Chondrocyte (in vitro differentiated cells): ENCODE measurements around the gene ZNF337. TPM values are rescaled to one million over a fixed set of nuclear protein-coding genes. Genes with fewer than 3 reads are reported as not detected.
A peak's percentile ranks its signal among the peaks of the same experiment; 100 is the strongest.
"Not testable (repeated sequence)": the region's sequence is repeated elsewhere in the genome, so short reads cannot be mapped to it uniquely, and the experiment has no call there.

Source experiments
- DNase-seq: peaks from one replicate; pipeline ENCODE4 v3.0.0; 2021; ENCODE audit warnings: mixed read lengths, low spot score
- H3K27ac Mint-ChIP-seq: one replicate; pipeline ENCODE4 v1.8.0; 2021; ENCODE audit warnings: mild to moderate bottlenecking, moderate library complexity, mixed read lengths; ENCODE audit not compliant: unreplicated experiment
- H3K27me3 Mint-ChIP-seq: 2 replicates; pipeline ENCODE4 v1.8.0; 2021; ENCODE audit warnings: low read depth, mixed read lengths
- H3K36me3 Mint-ChIP-seq: 2 replicates; pipeline ENCODE4 v1.8.0; 2021; ENCODE audit warnings: low read depth, mixed read lengths
- H3K4me1 Mint-ChIP-seq: 2 replicates; pipeline ENCODE4 v1.8.0; 2021; ENCODE audit warnings: low read depth, mild to moderate bottlenecking, mixed read lengths
- H3K4me3 Mint-ChIP-seq: one replicate; pipeline ENCODE4 v1.8.0; 2021; ENCODE audit warnings: mild to moderate bottlenecking, moderate library complexity, mixed read lengths; ENCODE audit not compliant: unreplicated experiment
- H3K9me3 Mint-ChIP-seq: 2 replicates; pipeline ENCODE4 v1.8.0; 2021; ENCODE audit warnings: low read depth, mixed read lengths
- CTCF ChIP-seq: fragments of 200-600 bp; sonication (generic); IDR thresholded peaks from 2 replicates; pipeline ENCODE4 v1.5.0; 2021; ENCODE audit warnings: antibody characterized with exemption, mild to moderate bottlenecking, moderate library complexity
- total RNA-seq: library from RNA; stranded (reverse); gene quantifications from 3 replicates; pipeline ENCODE4 v1.2.1, GENCODE V29; 2021

The ZNF337 gene
- total RNA-seq, 1 donor from 2014 or later = 11.2 TPM

GRCh38 chr20:25706793-25707192 is 10.1 kb upstream of the ZNF337 start:
- no peak overlapping the region for H3K27ac Mint-ChIP-seq

DNA sequence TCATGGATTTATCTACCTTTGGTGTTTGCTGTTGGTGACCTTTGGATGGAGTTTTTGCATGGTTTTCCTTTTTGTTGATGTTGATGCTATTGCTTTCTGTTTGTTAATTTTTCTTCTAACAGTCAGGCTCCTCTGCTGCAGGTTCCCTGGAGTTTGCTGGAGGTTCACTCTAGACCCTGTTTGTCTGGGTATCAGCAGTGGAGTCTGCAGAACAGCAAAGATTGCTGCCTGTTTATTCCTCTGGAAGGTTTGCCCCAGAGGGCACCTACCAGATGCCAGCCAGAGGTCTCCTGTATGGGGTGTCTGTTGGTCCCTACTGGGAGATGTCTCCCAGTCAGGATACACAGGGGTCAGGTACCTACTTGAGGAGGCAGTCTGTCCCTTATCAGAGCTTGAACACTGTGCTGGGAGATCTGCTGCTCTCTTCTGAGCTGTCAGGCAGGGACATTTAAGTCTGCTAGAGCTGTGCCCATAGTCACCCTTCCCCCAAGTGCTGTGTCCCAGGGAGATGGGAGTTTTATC is 9.2 kb upstream of the ZNF337 start:
- H3K9me3 Mint-ChIP-seq = peaks cover 13% of the 10 kb centered on the region
- H3K27me3 Mint-ChIP-seq = no peaks in the 10 kb centered on the region

More at GRCh38 chr20:25706793-25707192, 10.1 kb upstream of the ZNF337 start:
- Mint-ChIP-seq H3K4me1 (peaks cover 4% of the 10 kb centered on the region), H3K9me3 (peaks cover 16% of the 10 kb centered on the region), H3K27me3 (no peaks in the 10 kb centered on the region), H3K36me3 (peaks cover 13% of the 10 kb centered on the region), H3K4me3 (no peak overlapping the region)
- DNase-seq = no peak
- TF ChIP-seq CTCF = no peak

DNA sequence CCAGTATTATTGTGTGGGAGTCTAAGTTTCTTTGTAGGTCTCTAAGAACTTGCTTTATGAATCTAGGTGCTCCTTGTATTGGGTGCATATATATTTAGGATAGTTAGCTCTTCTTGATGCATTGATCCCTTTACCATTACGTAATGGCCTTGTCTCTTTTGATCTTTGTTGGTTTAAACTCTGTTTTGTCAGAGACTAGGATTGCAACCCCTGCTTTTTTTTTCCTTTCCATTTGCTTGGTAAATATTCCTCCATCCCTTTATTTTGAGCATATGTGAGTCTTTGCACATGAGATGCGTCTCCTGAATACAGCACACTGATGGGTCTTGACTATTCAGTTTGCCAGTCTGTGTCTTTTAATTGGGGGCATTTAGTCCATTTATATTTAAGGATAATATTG is 7.7 kb upstream of the ZNF337 start:
- not testable (repeated sequence) for H3K27ac Mint-ChIP-seq, DNase-seq, H3K4me1 Mint-ChIP-seq, H3K4me3 Mint-ChIP-seq, H3K27me3 Mint-ChIP-seq
- Mint-ChIP-seq H3K9me3 (peaks cover 23% of the 10 kb centered on the region), H3K36me3 (peaks cover 15% of the 10 kb centered on the region)

More for the DNA sequence above, 9.2 kb upstream of the ZNF337 start:
- Mint-ChIP-seq H3K36me3 (peaks cover 9% of the 10 kb centered on the region), H3K4me3 (no peak overlapping the region), H3K4me1 (peaks cover 4% of the 10 kb centered on the region), H3K27ac (no peak overlapping the region)
- no peak for TF ChIP-seq CTCF
- no peak for DNase-seq

- Mint-ChIP-seq H3K9me3 (peaks cover 32% of the 10 kb centered on the region), H3K4me1 (peaks cover 20% of the 10 kb centered on the region), H3K36me3 (peaks cover 15% of the 10 kb centered on the region)
- not testable (repeated sequence) for DNase-seq, H3K27me3 Mint-ChIP-seq, H3K4me3 Mint-ChIP-seq, H3K27ac Mint-ChIP-seq
Measured at GRCh38 chr20:25700835-25701234, 4.2 kb upstream of the ZNF337 start.

GRCh38 chr20:25699914-25700313 is 3.3 kb upstream of the ZNF337 start:
- Mint-ChIP-seq H3K9me3 (peaks cover 32% of the 10 kb centered on the region), H3K4me3 (no peak overlapping the region), H3K27ac (no peak overlapping the region), H3K27me3 (no peaks in the 10 kb centered on the region), H3K4me1 (peaks cover 27% of the 10 kb centered on the region), H3K36me3 (peaks cover 15% of the 10 kb centered on the region)
- TF ChIP-seq CTCF = no peak
- no peak for DNase-seq

DNA sequence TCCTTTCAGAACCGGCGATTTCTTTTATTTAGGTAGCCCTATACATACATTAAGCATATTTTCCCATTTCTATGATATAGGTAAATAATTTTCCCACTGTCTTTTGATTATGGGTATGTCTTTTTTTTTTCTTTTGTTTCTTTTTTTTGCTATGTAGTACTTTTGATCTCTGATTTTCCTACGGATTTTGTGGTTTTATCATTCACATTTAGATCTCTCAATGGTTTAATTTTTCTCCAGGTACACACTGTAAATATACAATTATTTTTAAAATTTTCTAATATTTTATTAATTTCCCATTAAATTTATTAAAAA is 436 bp upstream of the ZNF337 start:
- H3K4me1 Mint-ChIP-seq = peaks cover 23% of the 10 kb centered on the region
- H3K27me3 Mint-ChIP-seq = no peaks in the 10 kb centered on the region
- peak overlapping the region; percentile 87 for H3K27ac Mint-ChIP-seq
- TF ChIP-seq CTCF = no peak
- H3K9me3 Mint-ChIP-seq = peaks cover 29% of the 10 kb centered on the region
- H3K4me3 Mint-ChIP-seq = peak overlapping the region; percentile 91
- DNase-seq = no peak
- H3K36me3 Mint-ChIP-seq = peaks cover 16% of the 10 kb centered on the region
